Transverse colon (tissue), 4 donors: ENCODE data around the gene ANKRD44.

Experiments
- CTCF ChIP-seq, 5 experiments: fragments of 200-600 bp in 3 of 5; fragments of 450-650 bp in 2 of 5; sonication (generic) in 3 of 5; IDR thresholded peaks; 1 replicate in 2 of 5; 2 replicates in 3 of 5; pipeline ENCODE4 v1.5.1; 2016 to 2017; ENCODE audit warnings: antibody characterized with exemption in 5 of 5, inconsistent platforms in 3 of 5, mild to moderate bottlenecking in 2 of 5, moderate library complexity in 1 of 5
- EP300 ChIP-seq: sonication (generic); formaldehyde crosslinking; IDR thresholded peaks from one replicate; pipeline ENCODE4 v1.6.1; 2017; ENCODE audit warnings: antibody characterized with exemption, low read depth
- POLR2AphosphoS5 ChIP-seq, 3 donors: sonication (generic); formaldehyde crosslinking; IDR thresholded peaks; one replicate each; pipeline ENCODE4 v1.6.1; 2016; ENCODE audit warnings: antibody characterized with exemption in 3 of 3

- TF ChIP-seq CTCF (IDR thresholded peaks at IDR 0.05) (no peak), EP300 (no peak), POLR2AphosphoS5 (IDR thresholded peaks at IDR 0.05) (no peak)
Observed at GRCh38 chr2:197249381-197250083, 61.0 kb downstream of the ANKRD44 start.
